Stimulated activated CD4-positive, alpha-beta T cell treated with anti-CD3 and anti-CD28 coated beads, TNF-alpha, amount 100 ng/mL, for 1 hour (primary cell): ENCODE measurements around the gene BROX.
"Not testable (repeated sequence)": the region's sequence is repeated elsewhere in the genome, so short reads cannot be mapped to it uniquely, and the experiment has no call there.

Experiments
- DNase-seq, 3 donors: peaks; one replicate each; pipeline ENCODE4 v3.0.0-alpha.2; 2020; ENCODE audit warnings: low read depth in 3 of 3, low spot score in 1 of 3

The BROX gene

GRCh38 chr1:222712253-222713090 lies at the start of gene BROX, which contains the start of gene AIDA:
TSS of gene BROX (plus strand) at chr1:222712564. CDS start at chr1:222715700, 3,136 bp downstream.
TSS of gene AIDA (minus strand) at chr1:222712491. CDS start at chr1:222712317, 174 bp downstream.
- DNase-seq = peak; percentile 86 to 99 (median 89)

GRCh38 chr1:222663431-222663934 lies 48.9 kb upstream of the BROX start:
- DNase-seq = no peak

GRCh38 chr1:222665964-222666363 lies 46.4 kb upstream of the BROX start:
- DNase-seq = no peak

GRCh38 chr1:222668184-222668583 lies 44.2 kb upstream of the BROX start:
- not testable (repeated sequence) for DNase-seq

- DNase-seq = not testable (repeated sequence)
These were observed 43.3 kb upstream of the BROX start for GRCh38 chr1:222669107-222669506.

- no peak for DNase-seq
These were observed 42.3 kb upstream of the BROX start for GRCh38 chr1:222670110-222670509.

- DNase-seq = no peak
These were observed 32.3 kb upstream of the BROX start for GRCh38 chr1:222680080-222680479.

GRCh38 chr1:222691016-222691415 lies 21.3 kb upstream of the BROX start:
- no peak for DNase-seq

- DNase-seq = no peak
These were observed 17.4 kb upstream of the BROX start for GRCh38 chr1:222694927-222695326.

GRCh38 chr1:222696741-222697140 lies 15.6 kb upstream of the BROX start:
- DNase-seq = no peak

GRCh38 chr1:222697203-222697602 lies 15.2 kb upstream of the BROX start:
- no peak for DNase-seq

- no peak for DNase-seq
These were observed 14.5 kb upstream of the BROX start for GRCh38 chr1:222697826-222698225.

- no peak for DNase-seq
These were observed 10.2 kb upstream of the BROX start for GRCh38 chr1:222702210-222702609.

GRCh38 chr1:222704260-222704659 lies 8.1 kb upstream of the BROX start:
- DNase-seq = no peak

- DNase-seq = no peak
These were observed 5.5 kb upstream of the BROX start for GRCh38 chr1:222706815-222707214.

GRCh38 chr1:222709700-222710153 lies 2.6 kb upstream of the BROX start:
- no peak for DNase-seq

- peak in 2 of 3 donors; percentile 22 to 40 for DNase-seq
These were observed 778 bp upstream of the BROX start for GRCh38 chr1:222711319-222712252.

GRCh38 chr1:222713091-222713961 lies 962 bp downstream of the BROX start:
- peak; percentile 71 to 80 (median 77) for DNase-seq

GRCh38 chr1:222716393-222716792 lies 4.0 kb downstream of the BROX start:
- DNase-seq = no peak

GRCh38 chr1:222728746-222729145 lies 16.4 kb downstream of the BROX start:
- DNase-seq = no peak
